GM23248 (cell line): ENCODE results near the gene LRP2BP. TPM values are rescaled to one million over a fixed set of nuclear protein-coding genes. Genes with fewer than 3 reads are reported as not detected.
"Not testable (repeated sequence)": the region's sequence is repeated elsewhere in the genome, so short reads cannot be mapped to it uniquely, and the experiment has no call there.

ENCODE experiments used
- DNase-seq: peaks from one replicate; pipeline ENCODE4 v3.0.0-alpha.2; 2015
- H2AFZ ChIP-seq: fragments of 200-600 bp; sonication (generic); 2 replicates; pipeline ENCODE4 v1.6.1; 2016; ENCODE audit warnings: antibody characterized with exemption
- H3F3A ChIP-seq: fragments of 200-600 bp; sonication (generic); 2 replicates; pipeline ENCODE4 v1.6.1; 2016; ENCODE audit warnings: mild to moderate bottlenecking, antibody characterized with exemption, mixed run types; ENCODE audit not compliant: insufficient read depth
- H3K27ac ChIP-seq: fragments of 200-600 bp; sonication (generic); 2 replicates; pipeline ENCODE4 v1.5.1; 2016; ENCODE audit warnings: mild to moderate bottlenecking
- H3K27me3 ChIP-seq: fragments of 200-600 bp; sonication (generic); replicated peaks from 2 replicates; pipeline ENCODE4 v1.6.1; 2016; ENCODE audit warnings: mild to moderate bottlenecking; ENCODE audit not compliant: insufficient read depth
- H3K36me3 ChIP-seq: fragments of 200-600 bp; sonication (generic); 2 replicates; pipeline ENCODE4 v1.6.1; 2016; ENCODE audit warnings: low read depth, mild to moderate bottlenecking
- H3K4me1 ChIP-seq: fragments of 200-600 bp; sonication (generic); 2 replicates; pipeline ENCODE4 v1.6.1; 2016; ENCODE audit warnings: mild to moderate bottlenecking; ENCODE audit not compliant: insufficient read depth
- H3K4me2 ChIP-seq: fragments of 200-600 bp; sonication (generic); one replicate; pipeline ENCODE4 v1.6.1; 2016; ENCODE audit warnings: mild to moderate bottlenecking; ENCODE audit not compliant: unreplicated experiment
- H3K4me3 ChIP-seq: fragments of 200-600 bp; sonication (generic); 2 replicates; pipeline ENCODE4 v1.5.1; 2016; ENCODE audit warnings: mild to moderate bottlenecking
- H3K79me2 ChIP-seq: fragments of 200-600 bp; sonication (generic); 2 replicates; pipeline ENCODE4 v1.6.1; 2016; ENCODE audit warnings: mild to moderate bottlenecking; ENCODE audit not compliant: insufficient read depth
- H3K9ac ChIP-seq: fragments of 200-600 bp; sonication (generic); 2 replicates; pipeline ENCODE4 v1.6.1; 2016; ENCODE audit warnings: mild to moderate bottlenecking
- H3K9me2 ChIP-seq: fragments of 200-600 bp; sonication (generic); 2 replicates; pipeline ENCODE4 v1.6.1; 2016; ENCODE audit warnings: mixed run types, mild to moderate bottlenecking, moderate library complexity; ENCODE audit not compliant: insufficient read depth
- H3K9me3 ChIP-seq: fragments of 200-600 bp; sonication (generic); one replicate; pipeline ENCODE4 v1.6.1; 2017; ENCODE audit warnings: low read depth
- H4K20me1 ChIP-seq: fragments of 200-600 bp; sonication (generic); 2 replicates; pipeline ENCODE4 v1.6.0; 2016; ENCODE audit not compliant: insufficient read depth
- EZH2 ChIP-seq: fragments of 200-600 bp; sonication (generic); IDR thresholded peaks from 2 replicates; pipeline ENCODE4 v1.6.1; 2018; ENCODE audit warnings: antibody characterized with exemption, mild to moderate bottlenecking; ENCODE audit not compliant: insufficient read depth, poor library complexity, severe bottlenecking
- EZH2phosphoT487 ChIP-seq: fragments of 200-600 bp; sonication (generic); IDR thresholded peaks from 2 replicates; pipeline ENCODE4 v1.6.1; 2018; ENCODE audit warnings: antibody characterized with exemption, moderate library complexity, mild to moderate bottlenecking, low read depth; ENCODE audit not compliant: insufficient read depth
- WGBS, 2 experiments: methylation state at CpG; one replicate each; pipeline ENCODE4 v1.1.6; 2015 to 2017; ENCODE audit warnings: low lambda C conversion rate in 2 of 2, low coverage in 1 of 2; ENCODE audit errors: missing lambda C conversion rate in 2 of 2; 5-methylcytosine and 5-hydroxymethylcytosine counted together
- in situ Hi-C: fragments of 300-500 bp; cut with MboI; formaldehyde crosslinking; loops from 2 replicates; pipeline ENCODE4 v1.15.0; 2020
- polyA plus RNA-seq: library from polyadenylated mRNA; unstranded; fragments of >200 nt; fragmentation: Nextera tagmentation; extraction: Ambion mirVana; gene quantifications from 2 replicates; pipeline ENCODE4 v1.2.1, GENCODE V29; 2016
- total RNA-seq: library from RNA; depleted of rRNA; stranded (reverse); fragments of >200 nt; shearing (Covaris generic); gene quantifications from 2 replicates; pipeline ENCODE4 v1.2.3, GENCODE V29; 2014

Gene LRP2BP
- total and polyA plus RNA-seq, 2 experiments from 2014 or later: 0.76 TPM; not detected in 1

- no peak overlapping the region for H3K4me3 ChIP-seq
- no peaks in the 10 kb centered on the region for H3K4me1 ChIP-seq
- DNase-seq: no peak
- H3K36me3 ChIP-seq: no peaks in the 10 kb centered on the region
- H3K9ac ChIP-seq: no peak overlapping the region
- in situ Hi-C loops: no loop called here
- no peak for TF ChIP-seq EZH2
- 85 to 89% methylated on average over 3 of the region's 3 CpGs for WGBS, 2 experiments
- H3K9me2 ChIP-seq: no peaks in the 10 kb centered on the region
- H2AFZ ChIP-seq: no peak overlapping the region
- H3K27ac ChIP-seq: no peak overlapping the region
- H3K79me2 ChIP-seq: peaks cover 9% of the 10 kb centered on the region
- H3K9me3 ChIP-seq: no peaks in the 10 kb centered on the region
- H3K4me2 ChIP-seq: no peak overlapping the region
- no peaks in the 10 kb centered on the region for H3F3A ChIP-seq
- no peaks in the 10 kb centered on the region for H4K20me1 ChIP-seq
- H3K27me3 ChIP-seq: no peaks in the 10 kb centered on the region
These were observed 62.9 kb downstream of the LRP2BP start for GRCh38 chr4:185332575-185333464.

GRCh38 chr4:185329879-185330510 lies 65.7 kb downstream of the LRP2BP start:
- H3K9ac ChIP-seq, H3K4me1 ChIP-seq, H3K4me2 ChIP-seq, in situ Hi-C loops, H3K9me3 ChIP-seq, H3K27me3 ChIP-seq, H3K9me2 ChIP-seq, H3K79me2 ChIP-seq, H3F3A ChIP-seq, H3K27ac ChIP-seq, H3K36me3 ChIP-seq, H2AFZ ChIP-seq, H4K20me1 ChIP-seq, DNase-seq, H3K4me3 ChIP-seq: not testable (repeated sequence)
- 97 to 100% methylated on average over 2 of the region's 2 CpGs for WGBS, 2 experiments

GRCh38 chr4:185328586-185328985 lies 67.1 kb downstream of the LRP2BP start:
- no peaks in the 10 kb centered on the region for H3K79me2 ChIP-seq
- no peak overlapping the region for H2AFZ ChIP-seq
- in situ Hi-C loops: no loop called here
- H4K20me1 ChIP-seq: no peaks in the 10 kb centered on the region
- H3K4me3 ChIP-seq: no peak overlapping the region
- WGBS, 2 experiments: 97 to 100% methylated on average over 7 of the region's 7 CpGs
- no peak for DNase-seq
- H3K9ac ChIP-seq: no peak overlapping the region
- no peaks in the 10 kb centered on the region for H3K9me3 ChIP-seq
- H3K27me3 ChIP-seq: no peaks in the 10 kb centered on the region
- no peak overlapping the region for H3K4me2 ChIP-seq
- H3K36me3 ChIP-seq: no peaks in the 10 kb centered on the region
- H3K27ac ChIP-seq: no peak overlapping the region
- H3K4me1 ChIP-seq: peaks cover 6% of the 10 kb centered on the region
- peaks cover 4% of the 10 kb centered on the region; the same call in 1 of the 2 replicates for H3F3A ChIP-seq
- TF ChIP-seq EZH2phosphoT487 (no peak), EZH2 (no peak)
- no peaks in the 10 kb centered on the region for H3K9me2 ChIP-seq

- H3K9ac ChIP-seq, H3K36me3 ChIP-seq, H4K20me1 ChIP-seq, H3K4me2 ChIP-seq, DNase-seq, H3K27me3 ChIP-seq, H3K9me3 ChIP-seq, H3K27ac ChIP-seq, H3K79me2 ChIP-seq, in situ Hi-C loops, H3K4me3 ChIP-seq, H3K9me2 ChIP-seq, H2AFZ ChIP-seq: not testable (repeated sequence)
- Histone ChIP-seq H3F3A (peaks cover 19% of the 10 kb centered on the region), H3K4me1 (peaks cover 18% of the 10 kb centered on the region)
- 100% methylated on average over 1 of the region's 1 CpG for WGBS, 2 experiments
These were observed 70.0 kb downstream of the LRP2BP start for GRCh38 chr4:185325721-185326120.

GRCh38 chr4:185324361-185324760 lies 71.4 kb downstream of the LRP2BP start:
- H3K36me3 ChIP-seq, H3K4me3 ChIP-seq, H3K9me3 ChIP-seq, in situ Hi-C loops, H3K4me2 ChIP-seq, H3K27me3 ChIP-seq, DNase-seq, H3K9ac ChIP-seq, H3K79me2 ChIP-seq, H3K27ac ChIP-seq, H3K9me2 ChIP-seq, H2AFZ ChIP-seq, H4K20me1 ChIP-seq: not testable (repeated sequence)
- H3K4me1 ChIP-seq: peaks cover 18% of the 10 kb centered on the region
- WGBS, 2 experiments: 90 to 93% methylated on average over 6 of the region's 6 CpGs
- H3F3A ChIP-seq: peaks cover 19% of the 10 kb centered on the region
